ENCODE results near the gene GRK4.
A peak's percentile ranks its signal among the peaks of the same experiment; 100 is the strongest.

Gene GRK4

DNA sequence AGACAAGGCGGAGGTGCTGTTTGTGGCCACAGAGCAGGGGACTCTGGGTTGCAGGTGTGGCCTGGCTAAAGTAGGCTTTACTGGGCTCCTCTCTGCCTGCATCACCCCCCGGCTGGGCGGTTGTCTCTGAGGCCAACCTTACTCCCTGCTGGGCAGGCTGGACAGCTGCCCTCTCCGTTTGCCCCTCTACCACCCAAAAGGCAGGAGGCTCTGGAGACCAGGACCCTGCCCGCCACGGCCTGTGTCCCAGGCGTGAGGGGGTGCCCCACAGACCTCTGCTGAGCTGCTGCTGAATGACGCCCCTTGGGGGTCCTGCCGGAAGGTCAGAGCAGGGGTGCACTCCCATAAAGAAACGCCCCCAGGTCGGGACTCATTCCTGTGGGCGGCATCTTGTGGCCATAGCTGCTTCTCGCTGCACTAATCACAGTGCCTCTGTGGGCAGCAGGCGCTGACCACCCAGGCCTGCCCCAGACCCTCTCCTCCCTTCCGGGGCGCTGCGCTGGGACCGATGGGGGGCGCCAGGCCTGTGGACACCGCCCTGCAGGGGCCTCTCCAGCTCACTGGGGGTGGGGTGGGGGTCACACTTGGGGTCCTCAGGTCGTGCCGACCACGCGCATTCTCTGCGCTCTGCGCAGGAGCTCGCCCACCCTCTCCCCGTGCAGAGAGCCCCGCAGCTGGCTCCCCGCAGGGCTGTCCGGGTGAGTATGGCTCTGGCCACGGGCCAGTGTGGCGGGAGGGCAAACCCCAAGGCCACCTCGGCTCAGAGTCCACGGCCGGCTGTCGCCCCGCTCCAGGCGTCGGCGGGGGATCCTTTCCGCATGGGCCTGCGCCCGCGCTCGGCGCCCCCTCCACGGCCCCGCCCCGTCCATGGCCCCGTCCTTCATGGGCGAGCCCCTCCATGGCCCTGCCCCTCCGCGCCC lies 110.0 kb downstream of the GRK4 start:
- DNase-seq (ENCODE audit: low read depth): no peak

GRCh38 chr4:3074078-3074845 lies 110.9 kb downstream of the GRK4 start, which contains the start of the genes HTT and HTT-AS:
Gene HTT, plus strand, starts transcription at chr4:3074681. Its CDS starts 145 bp downstream, at chr4:3074826.
Gene HTT-AS, minus strand, starts transcription at chr4:3074538.
- peak; percentile 92 for DNase-seq (ENCODE audit: low read depth)

- peak; percentile 72 for DNase-seq (ENCODE audit: low read depth)
Measured at GRCh38 chr4:3074846-3075651, 111.7 kb downstream of the GRK4 start.

DNA sequence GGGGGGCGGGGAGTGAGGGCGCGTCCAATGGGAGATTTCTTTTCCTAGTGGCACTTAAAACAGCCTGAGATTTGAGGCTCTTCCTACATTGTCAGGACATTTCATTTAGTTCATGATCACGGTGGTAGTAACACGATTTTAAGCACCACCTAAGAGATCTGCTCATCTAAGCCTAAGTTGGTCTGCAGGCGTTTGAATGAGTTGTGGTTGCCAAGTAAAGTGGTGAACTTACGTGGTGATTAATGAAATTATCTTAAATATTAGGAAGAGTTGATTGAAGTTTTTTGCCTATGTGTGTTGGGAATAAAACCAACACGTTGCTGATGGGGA lies 112.2 kb downstream of the GRK4 start:
- DNase-seq (ENCODE audit: low read depth): no peak

- no peak for DNase-seq (ENCODE audit: low read depth)
Measured at GRCh38 chr4:3077796-3078195, 114.4 kb downstream of the GRK4 start.

DNA sequence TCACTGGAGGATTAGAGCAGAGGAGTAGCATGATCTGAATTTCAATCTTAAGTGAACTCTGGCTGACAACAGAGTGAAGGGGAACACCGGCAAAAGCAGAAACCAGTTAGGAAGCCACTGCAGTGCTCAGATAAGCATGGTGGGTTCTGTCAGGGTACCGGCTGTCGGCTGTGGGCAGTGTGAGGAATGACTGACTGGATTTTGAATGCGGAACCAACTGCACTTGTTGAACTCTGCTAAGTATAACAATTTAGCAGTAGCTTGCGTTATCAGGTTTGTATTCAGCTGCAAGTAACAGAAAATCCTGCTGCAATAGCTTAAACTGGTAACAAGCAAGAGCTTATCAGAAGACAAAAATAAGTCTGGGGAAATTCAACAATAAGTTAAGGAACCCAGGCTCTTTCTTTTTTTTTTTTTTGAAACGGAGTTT lies 116.3 kb downstream of the GRK4 start:
- DNase-seq (ENCODE audit: low read depth): no peak

DNA sequence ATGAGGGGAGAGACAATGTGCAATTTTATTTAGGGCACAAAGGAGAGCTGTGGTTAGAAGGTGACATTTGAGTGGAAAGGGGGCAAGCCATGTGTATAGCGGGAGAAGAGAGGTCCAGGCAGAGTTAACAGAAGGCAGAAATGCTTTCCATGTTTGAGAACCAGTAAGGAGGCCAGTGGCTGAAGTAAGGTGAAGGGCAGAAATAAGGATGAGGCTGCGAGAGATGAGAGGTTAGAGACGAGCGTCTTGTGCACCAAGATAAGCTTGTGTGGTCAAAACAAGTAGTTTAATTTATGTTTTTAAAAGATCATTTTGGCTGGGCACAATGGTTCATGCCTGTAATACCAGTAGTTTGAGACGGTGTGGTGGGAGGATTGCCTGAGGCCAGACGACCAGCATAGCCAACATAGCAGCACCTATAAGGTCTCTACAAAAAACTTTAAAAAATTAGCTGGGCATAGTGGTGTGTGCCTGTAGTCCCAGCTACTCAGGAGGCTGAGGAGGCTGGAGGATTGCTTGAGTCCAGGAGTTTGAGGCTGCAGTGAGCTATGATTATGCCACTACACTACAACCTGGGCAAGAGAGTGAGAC lies 119.6 kb downstream of the GRK4 start:
- no peak for DNase-seq (ENCODE audit: low read depth)

GRCh38 chr4:3083732-3084131 lies 120.4 kb downstream of the GRK4 start:
- no peak for DNase-seq (ENCODE audit: low read depth)

- DNase-seq (ENCODE audit: low read depth): no peak
Measured at GRCh38 chr4:3085948-3086670, 122.7 kb downstream of the GRK4 start.

GRCh38 chr4:3087115-3087797 lies 123.9 kb downstream of the GRK4 start:
- DNase-seq (ENCODE audit: low read depth): no peak

Data from iris pigment epithelial cell (primary cell).